HL-60/S4 treated with retinoic acid at 250 ng/mL for 4 days and 3 days (cell line): ENCODE measurements around the gene ZNF324B.
"Not testable (repeated sequence)": the region's sequence is repeated elsewhere in the genome, so short reads cannot be mapped to it uniquely, and the experiment has no call there.

ENCODE experiments used
- in situ Hi-C: fragments of 300-500 bp; cut with MboI; formaldehyde crosslinking; loops from 2 replicates; pipeline ENCODE4 v1.7.0; 2022; ENCODE audit warnings: low sequenced_read_pairs

The ZNF324B gene

GRCh38 chr19:58479736-58480480 lies 28.5 kb downstream of the ZNF324B start:
- in situ Hi-C loops: no loop called here

- in situ Hi-C loops: no loop called here
Observed at GRCh38 chr19:58480481-58480830, 29.0 kb downstream of the ZNF324B start.

- in situ Hi-C loops: no loop called here
Observed at GRCh38 chr19:58480831-58481230, 29.4 kb downstream of the ZNF324B start.

GRCh38 chr19:58482372-58482771 lies 30.9 kb downstream of the ZNF324B start:
- in situ Hi-C loops: no loop called here

GRCh38 chr19:58483776-58484175 lies 32.4 kb downstream of the ZNF324B start:
- in situ Hi-C loops: no loop called here

DNA sequence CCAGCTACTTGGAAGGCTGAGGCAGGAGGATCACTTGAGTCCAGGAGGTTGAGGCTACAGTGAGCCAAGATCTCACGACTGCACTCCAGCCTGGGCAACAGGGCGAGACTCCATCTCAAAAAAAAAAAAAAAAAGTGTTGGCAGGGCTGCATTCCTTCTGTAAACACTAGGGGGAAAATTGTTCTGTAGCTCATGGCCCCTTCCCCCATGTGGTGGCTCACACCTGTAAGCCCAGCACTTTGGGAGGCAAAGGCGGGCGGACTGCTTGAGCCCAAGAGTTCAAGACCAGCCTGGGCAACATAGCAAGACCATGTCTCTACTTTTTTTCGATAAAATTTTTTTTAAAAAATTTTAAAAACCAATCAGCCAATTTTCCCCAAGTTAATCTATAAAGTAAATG lies 32.9 kb downstream of the ZNF324B start:
- in situ Hi-C loops: not testable (repeated sequence)

DNA sequence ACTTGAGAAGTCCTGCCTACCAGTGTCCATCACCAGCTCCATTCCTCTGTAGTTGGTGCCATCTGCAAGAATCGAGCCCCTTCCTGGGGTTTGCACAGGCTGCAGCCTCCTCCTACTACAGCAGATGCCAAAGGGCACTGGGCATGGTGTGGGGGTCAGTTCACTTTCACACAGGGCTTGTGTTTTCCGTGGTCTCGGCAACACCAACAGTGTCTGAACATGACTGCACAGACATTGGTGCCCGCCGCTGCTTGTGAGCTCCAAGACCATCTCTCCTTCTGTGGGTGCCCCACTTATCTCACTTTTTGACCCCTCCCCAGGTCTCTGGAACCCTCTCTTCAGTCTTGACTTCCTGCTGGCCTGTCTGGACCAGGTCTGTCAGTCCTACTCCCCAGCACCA lies 40.0 kb downstream of the ZNF324B start:
- in situ Hi-C loops: no loop called here

DNA sequence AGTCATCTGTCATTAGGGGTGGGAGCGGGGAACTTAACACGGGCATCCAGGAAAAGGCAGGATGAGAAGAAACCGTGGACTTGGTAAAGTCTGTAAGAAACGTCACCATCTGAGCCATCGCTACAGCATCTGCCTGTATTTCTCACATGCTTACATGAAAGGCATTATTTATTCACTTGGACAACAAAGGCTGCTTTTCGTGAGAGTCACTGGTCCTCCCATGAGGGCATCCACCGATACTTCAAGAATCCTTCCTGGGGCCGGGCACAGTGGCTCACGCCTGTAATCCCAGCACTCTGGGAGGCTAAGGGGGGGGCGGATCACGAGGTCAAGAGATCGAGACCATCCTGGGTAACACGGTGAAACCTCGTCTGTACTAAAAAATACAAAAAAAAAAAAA lies 40.8 kb downstream of the ZNF324B start:
- in situ Hi-C loops: no loop called here

- in situ Hi-C loops: no loop called here
Observed at GRCh38 chr19:58497634-58498170, 46.3 kb downstream of the ZNF324B start.

DNA sequence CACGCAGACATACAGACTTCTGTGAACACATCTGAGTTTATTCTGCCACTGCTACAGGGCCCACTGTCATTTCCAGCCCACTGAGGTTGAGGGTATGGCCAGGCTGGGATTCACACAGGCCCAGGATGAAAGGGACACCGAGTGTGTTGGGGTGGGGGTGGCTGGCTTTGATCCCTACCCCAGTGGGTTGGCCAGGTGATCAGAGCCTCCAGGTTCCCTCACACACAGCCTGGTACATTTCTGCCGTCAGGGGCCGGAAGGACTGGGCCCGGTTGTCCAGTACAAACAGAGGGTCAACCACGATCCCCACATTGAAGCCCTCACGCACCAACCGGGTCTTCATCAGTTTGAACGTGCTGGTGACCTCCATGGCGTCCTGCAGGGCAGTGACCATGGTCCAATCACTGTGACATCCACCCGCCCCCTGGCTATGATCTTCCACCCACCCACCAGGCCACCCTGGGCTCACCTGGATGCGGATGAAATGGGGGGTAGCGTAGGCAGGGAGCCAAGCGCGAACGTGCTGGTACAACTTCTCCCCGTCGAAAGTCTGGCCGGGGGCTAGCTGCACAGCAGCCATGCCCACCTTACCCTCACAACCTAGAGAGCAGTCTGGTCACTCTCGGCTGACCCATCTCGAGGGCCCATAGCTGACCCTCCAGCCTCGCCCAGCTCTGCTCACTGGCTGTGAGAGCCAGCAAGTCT lies 47.0 kb downstream of the ZNF324B start:
- in situ Hi-C loops: no loop called here

DNA sequence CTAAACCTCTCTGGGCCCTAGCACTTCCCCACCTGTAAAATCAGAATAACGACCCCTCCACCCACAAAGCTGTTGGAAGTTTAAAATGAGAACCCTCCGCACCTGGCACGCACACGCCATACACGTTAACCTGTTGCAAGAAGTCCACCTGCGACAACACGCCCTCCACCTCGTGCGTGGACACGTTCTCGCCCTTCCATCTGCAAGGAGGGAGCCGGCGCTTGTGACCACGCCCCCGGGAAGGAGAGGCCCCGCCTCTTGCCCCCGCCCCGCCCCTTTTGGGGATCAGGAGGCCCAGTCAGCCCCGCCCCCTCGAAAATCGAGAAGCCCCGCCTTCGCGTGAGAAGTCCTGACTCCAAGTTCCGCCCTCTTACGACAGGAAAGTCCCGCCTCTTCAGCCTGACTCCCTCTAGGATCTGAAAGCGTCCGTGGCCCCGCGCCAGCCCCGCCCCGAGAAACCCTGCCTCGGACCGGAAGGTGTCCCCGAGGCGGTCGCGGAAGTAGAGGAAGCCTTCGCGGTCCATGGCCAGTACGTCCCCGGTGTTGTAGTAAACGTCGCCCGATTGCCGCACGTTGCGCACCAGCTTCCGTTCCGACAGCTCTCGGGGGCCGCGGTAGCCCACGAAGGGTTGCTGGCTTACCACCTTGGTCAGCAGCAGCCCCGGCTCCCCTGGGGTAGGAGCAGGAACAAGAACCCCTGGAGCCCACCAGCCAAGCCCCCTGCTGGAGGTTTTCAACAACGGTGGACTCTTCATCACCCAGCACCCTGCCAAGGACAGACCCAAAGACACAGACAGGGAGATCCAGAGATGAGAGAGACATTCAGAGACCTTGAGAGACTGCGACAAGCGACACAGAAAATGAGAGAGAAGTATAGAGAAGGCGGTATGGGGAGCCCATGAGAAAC lies 47.9 kb downstream of the ZNF324B start:
- in situ Hi-C loops: no loop called here

- in situ Hi-C loops: no loop called here
Observed at GRCh38 chr19:58500242-58500641, 48.8 kb downstream of the ZNF324B start.
